Measurements from ENCODE around the gene TDRD7.
A peak's percentile ranks its signal among the peaks of the same experiment; 100 is the strongest.

TDRD7 gene

GRCh38 chr9:97510797-97511654 is 99.1 kb downstream of the TDRD7 start (continued):
- 0 out of 2 replicates have a peak, but pooled peaks have one; percentile 52 for TF ChIP-seq ZBTB10 (tag by site-specific recombination; IDR thresholded peaks at IDR 0.05)
- TF ChIP-seq ZNF18 (tag by site-specific recombination; IDR thresholded peaks at IDR 0.05) = no peak
- no peak for TF ChIP-seq ZNF843 (tag by site-specific recombination; IDR thresholded peaks at IDR 0.05)
- peak; percentile 89 for TF ChIP-seq ZNF639 (tag by site-specific recombination; IDR thresholded peaks at IDR 0.05)
- TF ChIP-seq ZNF37A (tag by site-specific recombination; IDR thresholded peaks at IDR 0.05) = no peak
- no peak for TF ChIP-seq GLIS2 (tag by site-specific recombination; IDR thresholded peaks at IDR 0.05)
- no peak for TF ChIP-seq REPIN1 (tag by site-specific recombination; IDR thresholded peaks at IDR 0.05; ENCODE audit: low read depth)
- no peak for TF ChIP-seq ZBTB11 (tag by site-specific recombination; conservative IDR thresholded peaks at IDR 0.05; ENCODE audit: low read depth)
- no peak for TF ChIP-seq ZIC2 (tag by site-specific recombination; IDR thresholded peaks at IDR 0.05)
- TF ChIP-seq ZNF394 (tag by site-specific recombination; IDR thresholded peaks at IDR 0.05; ENCODE audit: borderline replicate concordance) = no peak
- TF ChIP-seq ZFP41 (tag by site-specific recombination; IDR thresholded peaks at IDR 0.05; ENCODE audit: borderline replicate concordance) = no peak
- no peak for TF ChIP-seq ZNF146 (tag by site-specific recombination; IDR thresholded peaks at IDR 0.05)
- no peak for TF ChIP-seq ZBTB6 (tag by site-specific recombination; IDR thresholded peaks at IDR 0.05)
- no peak for TF ChIP-seq ZNF433 (tag by site-specific recombination; IDR thresholded peaks at IDR 0.05; ENCODE audit: low read depth)
- no peak for TF ChIP-seq PRDM2 (tag by site-specific recombination; IDR thresholded peaks at IDR 0.05; ENCODE audit: borderline replicate concordance)
- no peak for TF ChIP-seq PRDM1 (tag by site-specific recombination; IDR thresholded peaks at IDR 0.05)
- no peak for TF ChIP-seq AEBP2 (tag by site-specific recombination; IDR thresholded peaks at IDR 0.05; ENCODE audit: borderline replicate concordance)
- no peak for TF ChIP-seq RBAK (tag by site-specific recombination; IDR thresholded peaks at IDR 0.05)
- no peak for TF ChIP-seq ZNF2 (tag by site-specific recombination; IDR thresholded peaks at IDR 0.05)
- TF ChIP-seq ZNF548 (tag by site-specific recombination; IDR thresholded peaks at IDR 0.05) = no peak

Measured in HEK293 (cell line).